DMS153 treated with DMSO at 0.1 percent for 48 hours (cell line): ENCODE results near the gene PDCL2.
"Not testable (repeated sequence)": the region's sequence is repeated elsewhere in the genome, so short reads cannot be mapped to it uniquely, and the experiment has no call there.

ENCODE experiments used
- DNase-seq: peaks from one replicate; lab custom pipeline; 2025; ENCODE audit not compliant: unreplicated experiment; lab: John Stamatoyannopoulos, UW

Gene PDCL2

DNA sequence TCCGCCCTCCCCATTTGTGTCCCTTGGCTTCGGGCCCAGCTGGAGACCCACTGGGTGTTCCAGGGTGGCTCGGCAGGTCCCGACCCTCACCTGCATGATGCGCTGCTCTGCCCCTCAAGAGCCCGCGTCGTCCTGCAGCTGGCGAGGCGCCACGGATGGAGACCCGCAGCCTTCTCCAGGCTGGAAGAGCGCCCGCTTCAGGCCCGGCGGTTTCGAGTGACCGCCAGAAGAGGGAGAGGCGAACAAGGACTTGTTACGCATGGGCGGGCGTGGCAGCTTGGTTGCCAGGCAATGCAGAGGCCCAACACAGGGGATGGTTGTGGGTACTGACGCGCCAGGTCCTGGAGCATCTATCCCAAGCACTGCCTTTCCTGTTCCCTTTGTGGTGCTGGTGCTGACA lies at the start of gene PDCL2:
PDCL2 (minus strand) TSS at position 232 of the 400 bp plus-strand sequence; CDS start at position 96, 136 bp downstream.
- DNase-seq = no peak

GRCh38 chr4:55637272-55637820 lies 45.3 kb upstream of the PDCL2 start:
- DNase-seq = peak; percentile 10

- DNase-seq = no peak
Measured at GRCh38 chr4:55636656-55636999, 44.6 kb upstream of the PDCL2 start.

DNA sequence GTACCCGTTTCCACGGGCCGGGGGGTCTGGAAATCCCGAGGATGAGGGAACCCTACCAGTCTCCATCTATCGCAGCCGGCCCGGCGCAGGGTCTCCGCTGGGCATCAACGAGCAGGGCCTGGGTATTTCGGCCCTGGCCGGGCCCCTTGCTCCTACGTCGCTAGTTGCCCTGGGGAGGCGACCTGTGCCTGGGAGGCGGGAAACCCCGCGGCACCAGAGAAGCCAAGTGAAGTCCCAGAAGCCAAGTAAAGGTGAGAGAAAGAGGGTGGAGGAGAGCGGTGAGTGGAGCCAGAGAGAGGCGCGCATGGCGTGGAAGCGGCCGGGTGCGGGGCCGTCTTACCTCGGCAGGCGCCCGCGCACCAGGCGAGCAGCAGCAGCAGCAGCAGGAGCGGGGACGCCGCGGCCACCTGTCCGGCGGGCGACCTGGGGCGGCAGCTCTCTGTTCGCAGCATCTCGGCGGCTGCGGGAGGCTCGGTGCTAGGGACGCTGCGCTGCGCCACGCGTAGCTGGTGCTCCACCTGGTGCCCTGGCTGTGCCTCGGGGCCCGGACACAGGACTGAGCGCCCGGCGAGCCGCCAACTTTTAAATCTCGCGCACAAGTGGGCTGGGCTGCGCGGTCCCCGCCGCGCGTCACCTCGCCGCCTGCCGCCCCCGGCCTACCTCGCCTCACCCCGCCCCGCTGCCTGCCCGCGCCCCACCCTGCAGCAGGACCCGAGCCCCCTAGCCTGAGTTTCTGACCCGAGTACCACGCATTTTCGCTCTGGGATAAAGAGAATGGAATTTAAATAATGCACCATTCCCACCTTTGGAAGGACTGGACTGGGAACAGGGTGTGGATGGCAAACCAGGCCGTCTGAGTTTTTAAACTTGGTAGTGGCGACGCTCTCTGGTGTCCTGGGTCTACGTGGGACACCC lies 44.0 kb upstream of the PDCL2 start, which contains the start of gene NMU:
NMU (minus strand) TSS at position 558 of the 915 bp plus-strand sequence; CDS start at position 452, 106 bp downstream.
- DNase-seq = peak; percentile 62

- DNase-seq = peak; percentile 10
Measured at GRCh38 chr4:55635282-55635681, 43.2 kb upstream of the PDCL2 start.

DNA sequence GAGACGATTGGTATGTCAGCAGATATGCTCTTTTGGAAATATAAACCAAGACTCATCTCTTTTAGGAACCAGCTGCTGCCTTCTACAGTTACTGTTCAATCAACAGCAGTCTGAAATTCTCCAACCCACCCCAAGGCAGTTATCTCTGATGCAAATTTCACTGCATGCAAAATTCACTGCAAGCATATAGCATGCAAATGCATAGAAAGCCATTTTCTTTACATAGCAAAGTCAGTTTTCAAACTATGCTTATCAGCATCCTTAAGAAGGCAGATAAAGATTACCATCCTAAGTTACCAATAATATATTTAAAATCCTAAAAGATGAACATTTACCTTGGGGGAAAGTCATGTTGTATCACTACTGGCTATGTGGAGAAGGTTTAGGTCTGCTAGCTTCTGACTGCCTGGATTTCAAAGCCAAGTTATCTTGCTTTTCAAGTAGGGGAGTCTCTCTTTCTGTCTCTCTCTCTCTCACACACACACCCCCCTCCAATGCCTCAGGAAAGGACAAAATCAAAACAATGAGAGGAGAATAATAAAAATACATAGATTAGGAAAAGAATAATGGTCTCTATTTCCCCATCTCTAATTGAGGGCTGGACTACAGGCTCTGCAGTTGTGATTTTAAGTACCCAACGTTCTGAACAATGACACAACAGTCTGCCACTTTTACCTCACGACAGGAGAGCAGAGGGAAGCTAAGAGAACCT lies 42.5 kb upstream of the PDCL2 start:
- no peak for DNase-seq

GRCh38 chr4:55633903-55634302 lies 41.9 kb upstream of the PDCL2 start:
- no peak for DNase-seq

GRCh38 chr4:55625835-55626234 lies 33.8 kb upstream of the PDCL2 start:
- DNase-seq = no peak

DNA sequence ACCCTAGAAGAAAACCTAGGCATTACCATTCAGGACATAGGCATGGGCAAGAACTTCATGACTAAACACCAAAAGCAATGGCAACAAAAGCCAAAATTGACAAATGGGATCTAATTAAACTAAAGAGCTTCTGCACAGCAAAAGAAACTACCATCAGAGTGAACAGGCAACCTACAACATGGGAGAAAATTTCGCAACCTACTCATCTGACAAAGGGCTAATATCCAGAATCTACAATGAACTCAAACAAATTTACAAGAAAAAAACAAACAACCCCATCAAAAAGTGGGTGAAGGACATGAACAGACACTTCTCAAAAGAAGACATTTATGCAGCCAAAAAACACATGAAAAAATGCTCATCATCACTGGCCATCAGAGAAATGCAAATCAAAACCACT lies 32.0 kb upstream of the PDCL2 start:
- not testable (repeated sequence) for DNase-seq

DNA sequence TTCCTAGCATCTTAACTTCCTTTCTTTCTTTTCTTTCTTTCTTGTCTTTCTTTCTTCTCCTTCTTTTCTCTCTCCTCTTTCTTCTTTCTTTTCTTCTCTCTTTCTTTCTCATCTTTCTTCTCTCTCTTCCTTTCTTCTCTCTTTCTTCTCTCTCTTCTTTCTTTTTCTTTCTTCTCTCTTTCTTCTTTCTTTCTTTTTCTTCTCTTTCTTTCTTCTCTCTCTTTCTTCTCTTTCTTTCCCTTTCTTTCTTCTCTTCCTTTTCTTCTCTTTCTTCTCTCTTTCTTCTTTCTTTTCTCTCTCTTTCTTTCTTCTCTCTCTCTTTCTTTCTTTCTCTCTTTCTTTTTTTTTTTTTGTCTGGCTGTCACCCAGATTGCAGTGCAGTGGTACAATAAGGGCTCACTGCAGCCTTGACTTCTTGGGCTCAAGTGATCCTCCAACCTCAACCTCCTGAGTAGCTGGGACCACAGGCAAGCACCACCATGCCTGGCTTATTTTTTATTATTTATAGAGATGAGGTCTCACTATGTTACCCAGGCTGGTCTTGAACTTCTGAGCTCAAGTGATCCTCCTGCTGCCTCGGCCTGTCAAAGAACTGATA lies 26.6 kb upstream of the PDCL2 start:
- no peak for DNase-seq

DNA sequence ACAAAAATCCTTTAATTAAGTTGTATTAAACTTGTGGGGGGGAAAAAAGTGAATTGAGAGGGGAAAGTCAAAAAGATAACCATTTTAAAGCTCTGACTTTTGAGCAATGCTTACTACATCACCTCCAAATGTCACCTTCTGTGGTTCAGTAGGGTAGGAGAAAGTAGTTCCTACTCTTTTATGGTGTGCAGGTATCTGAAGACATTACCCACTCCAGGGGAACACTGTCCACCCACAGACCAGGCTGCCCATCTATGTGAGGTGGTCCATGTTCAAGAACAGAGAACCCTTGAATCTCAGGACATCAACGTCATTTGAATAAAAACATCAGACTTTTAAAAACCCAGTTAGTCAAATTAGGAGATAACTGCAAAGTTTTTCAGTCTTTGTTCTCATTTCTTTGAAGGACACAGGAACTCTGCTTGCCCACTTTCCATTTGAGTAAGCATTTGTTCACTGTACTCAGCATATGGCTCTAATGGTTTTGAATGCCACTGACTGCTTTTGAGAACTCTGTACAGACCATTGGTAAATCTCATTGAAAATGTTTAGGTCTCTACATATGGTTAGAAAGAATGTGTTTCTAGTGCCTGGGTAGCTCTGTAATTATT lies 25.6 kb upstream of the PDCL2 start:
- no peak for DNase-seq

GRCh38 chr4:55615008-55615407 lies 23.0 kb upstream of the PDCL2 start:
- no peak for DNase-seq

GRCh38 chr4:55613621-55614020 lies 21.6 kb upstream of the PDCL2 start:
- DNase-seq = no peak

DNA sequence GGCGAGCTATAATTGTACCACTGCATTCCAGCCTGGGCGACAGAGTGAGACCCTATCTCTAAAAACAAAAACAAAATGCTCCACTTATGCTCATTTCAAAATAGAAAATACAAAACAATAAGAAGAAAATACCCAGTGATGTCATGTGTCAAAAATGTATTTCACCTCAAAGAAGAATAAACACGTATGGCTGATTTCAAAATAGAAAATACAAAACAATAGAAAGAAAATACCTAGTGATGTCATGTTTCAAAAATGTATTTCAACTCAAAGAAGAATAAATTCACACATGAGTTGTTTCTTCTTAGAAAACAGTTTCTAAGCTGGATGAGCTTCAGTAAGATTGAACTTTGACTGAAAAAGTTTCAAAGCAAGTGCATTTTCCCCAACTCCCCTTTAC lies 20.3 kb upstream of the PDCL2 start:
- DNase-seq = no peak

DNA sequence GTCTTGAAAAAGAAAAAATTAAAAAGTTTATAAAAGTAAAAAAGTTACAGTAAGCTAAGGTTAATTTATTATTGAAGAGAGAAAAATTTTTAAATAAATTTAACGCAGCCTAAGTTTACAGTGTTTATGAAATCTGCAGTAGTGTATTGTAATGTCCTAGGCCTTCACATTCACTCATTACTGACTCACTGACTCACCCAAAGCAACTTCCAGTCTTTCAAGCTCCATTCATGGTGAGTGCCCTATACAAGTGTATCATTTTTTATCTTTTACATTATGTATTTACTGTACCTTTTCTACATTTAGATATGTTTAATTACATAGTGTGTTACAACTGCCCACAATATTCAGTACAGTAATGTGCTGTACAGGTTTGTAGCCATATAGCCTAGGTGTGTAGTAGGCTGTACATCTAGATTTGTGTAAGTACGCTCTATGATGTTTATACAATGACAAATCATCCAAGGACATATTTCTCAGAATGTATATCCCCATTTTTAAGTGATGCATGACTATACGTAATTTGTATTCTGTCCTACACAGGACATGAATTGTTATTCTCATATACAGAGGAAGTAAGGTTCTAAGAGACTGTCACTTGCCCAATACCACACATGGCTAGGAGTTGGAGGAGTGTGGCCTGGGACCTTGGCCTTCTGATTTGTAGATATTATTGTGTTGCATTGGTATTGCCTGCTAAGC lies 19.5 kb upstream of the PDCL2 start:
- no peak for DNase-seq

GRCh38 chr4:55610381-55610780 lies 18.3 kb upstream of the PDCL2 start:
- DNase-seq = no peak

GRCh38 chr4:55609393-55609866 lies 17.4 kb upstream of the PDCL2 start:
- DNase-seq = no peak

DNA sequence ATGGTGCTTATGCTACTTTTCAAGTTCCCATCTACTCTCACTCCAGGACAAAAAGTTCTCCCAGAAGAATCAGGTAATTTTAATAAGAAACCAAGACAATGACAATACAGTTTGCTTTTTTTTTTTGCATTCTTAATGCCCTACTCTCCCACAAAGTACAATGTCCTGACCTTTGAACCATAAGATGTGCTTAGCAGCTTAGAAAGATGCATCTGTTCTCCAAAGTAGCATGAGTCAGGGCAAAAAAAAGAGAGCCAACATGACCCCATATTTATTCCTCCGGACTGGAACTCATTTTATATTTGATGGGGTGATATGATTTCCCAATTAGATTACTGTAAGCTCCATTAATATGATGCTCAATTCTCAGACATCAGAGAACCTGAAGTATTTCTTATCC lies 16.5 kb upstream of the PDCL2 start:
- no peak for DNase-seq

- no peak for DNase-seq
Measured at GRCh38 chr4:55604996-55605395, 13.0 kb upstream of the PDCL2 start.

- DNase-seq = no peak
Measured at GRCh38 chr4:55600640-55601039, 8.6 kb upstream of the PDCL2 start.
